ENCODE measurements around the gene MBD6.

DNA sequence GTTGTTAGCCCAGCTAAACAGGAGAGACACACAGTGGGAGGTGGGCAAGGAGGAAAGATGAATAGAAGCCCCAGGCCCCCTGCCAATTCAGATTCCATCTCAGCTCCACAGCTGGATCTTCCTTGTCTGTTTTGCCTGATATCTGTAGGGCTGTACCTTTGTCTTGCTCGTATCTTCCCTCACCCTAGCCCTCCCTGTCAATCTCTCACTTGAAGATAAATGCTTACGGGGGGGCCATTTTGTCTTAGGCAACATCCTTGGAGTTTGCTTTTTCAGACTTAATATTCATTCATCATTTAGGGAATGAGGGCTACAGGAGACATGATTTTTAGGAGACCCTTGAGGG lies 29.7 kb downstream of the MBD6 start:
- TF ChIP-seq ZNF274 (IDR thresholded peaks at IDR 0.05; ENCODE audit: low read depth, low read length) = no peak
- no peak for TF ChIP-seq YY1 (IDR thresholded peaks at IDR 0.05; ENCODE audit: insufficient read depth, insufficient read length)
